Astrocyte (in vitro differentiated cells and primary cell): Measurements from ENCODE around the gene WDR27. TPM values are rescaled to one million over a fixed set of nuclear protein-coding genes. Genes with fewer than 3 reads are reported as not detected.
"Not testable (repeated sequence)": the region's sequence is repeated elsewhere in the genome, so short reads cannot be mapped to it uniquely, and the experiment has no call there.

Experiments
- DNase-seq: peaks from one replicate; pipeline ENCODE4 v3.0.0-alpha.2; 2010; ENCODE audit warnings: low read depth
- FAIRE-seq: peaks from 2 replicates; lab custom pipeline; 2011; peaks lifted over from hg19 to GRCh38; lab: Jason Lieb, UNC
- H2AFZ ChIP-seq: 2 replicates; pipeline ENCODE4 v1.6.0; 2012; ENCODE audit warnings: low read depth, low read length, inconsistent platforms
- H3K27ac ChIP-seq: 2 replicates; pipeline ENCODE4 v1.5.1; 2011; ENCODE audit warnings: low read depth, low read length, inconsistent platforms
- H3K27me3 ChIP-seq: 2 replicates; pipeline ENCODE4 v1.6.0; 2011; ENCODE audit warnings: low read length, inconsistent platforms; ENCODE audit not compliant: insufficient read depth
- H3K36me3 ChIP-seq: 2 replicates; pipeline ENCODE4 v1.5.1; 2011; ENCODE audit warnings: low read length, inconsistent platforms; ENCODE audit not compliant: insufficient read depth
- H3K4me1 ChIP-seq: 2 replicates; pipeline ENCODE4 v1.5.1; 2011; ENCODE audit warnings: low read length, inconsistent platforms; ENCODE audit not compliant: insufficient read depth
- H3K4me2 ChIP-seq: 2 replicates; pipeline ENCODE4 v1.6.0; 2012; ENCODE audit warnings: low read length, inconsistent platforms
- H3K4me3 ChIP-seq: 2 replicates; pipeline ENCODE4 v1.5.1; 2011; ENCODE audit warnings: low read depth, mild to moderate bottlenecking, low read length, inconsistent platforms; ENCODE audit not compliant: insufficient read depth
- H3K79me2 ChIP-seq: 2 replicates; pipeline ENCODE4 v1.6.0; 2012; ENCODE audit warnings: mild to moderate bottlenecking, low read length, inconsistent platforms; ENCODE audit not compliant: insufficient read depth
- H3K9ac ChIP-seq: 2 replicates; pipeline ENCODE4 v1.6.0; 2012; ENCODE audit warnings: mild to moderate bottlenecking, low read length, inconsistent platforms
- H3K9me3 ChIP-seq: 2 replicates; pipeline ENCODE4 v1.5.1; 2012; ENCODE audit warnings: low read depth, mild to moderate bottlenecking, low read length, inconsistent platforms; ENCODE audit not compliant: insufficient read depth
- H4K20me1 ChIP-seq: 2 replicates; pipeline ENCODE4 v1.6.0; 2012; ENCODE audit warnings: low read length, inconsistent platforms; ENCODE audit not compliant: insufficient read depth
- H3K27ac Mint-ChIP-seq: one replicate; pipeline ENCODE4 v1.8.0; 2021; ENCODE audit warnings: mild to moderate bottlenecking, mixed read lengths; ENCODE audit not compliant: unreplicated experiment
- H3K27me3 Mint-ChIP-seq: one replicate; pipeline ENCODE4 v1.8.0; 2021; ENCODE audit warnings: low read depth, mixed read lengths; ENCODE audit not compliant: unreplicated experiment
- H3K36me3 Mint-ChIP-seq: one replicate; pipeline ENCODE4 v1.8.0; 2021; ENCODE audit warnings: low read depth, mixed read lengths; ENCODE audit not compliant: unreplicated experiment
- H3K4me1 Mint-ChIP-seq: one replicate; pipeline ENCODE4 v1.8.0; 2021; ENCODE audit warnings: low read depth, mixed read lengths; ENCODE audit not compliant: unreplicated experiment
- H3K4me3 Mint-ChIP-seq: one replicate; pipeline ENCODE4 v1.8.0; 2021; ENCODE audit warnings: mild to moderate bottlenecking, moderate library complexity, mixed read lengths; ENCODE audit not compliant: unreplicated experiment
- H3K9me3 Mint-ChIP-seq: one replicate; pipeline ENCODE4 v1.8.0; 2021; ENCODE audit warnings: mild to moderate bottlenecking, mixed read lengths; ENCODE audit not compliant: unreplicated experiment
- EZH2 ChIP-seq: IDR thresholded peaks from 2 replicates; pipeline ENCODE4 v1.6.1; 2012; ENCODE audit warnings: mild to moderate bottlenecking, low read length, inconsistent platforms; ENCODE audit not compliant: insufficient read depth
- total RNA-seq: library from RNA; stranded (reverse); gene quantifications from 2 replicates; pipeline ENCODE4 v1.2.1, GENCODE V29; 2021
- TF ChIP-seq, protein P1 (sequence below): IDR thresholded peaks from 2 replicates; pipeline ENCODE4 v1.5.1; 2011; ENCODE audit warnings: low read depth, mild to moderate bottlenecking, inconsistent platforms, low read length, moderate library complexity; ENCODE audit not compliant: insufficient read depth

Gene WDR27
- total RNA-seq, 1 donor from 2014 or later = 31.2 TPM

DNA sequence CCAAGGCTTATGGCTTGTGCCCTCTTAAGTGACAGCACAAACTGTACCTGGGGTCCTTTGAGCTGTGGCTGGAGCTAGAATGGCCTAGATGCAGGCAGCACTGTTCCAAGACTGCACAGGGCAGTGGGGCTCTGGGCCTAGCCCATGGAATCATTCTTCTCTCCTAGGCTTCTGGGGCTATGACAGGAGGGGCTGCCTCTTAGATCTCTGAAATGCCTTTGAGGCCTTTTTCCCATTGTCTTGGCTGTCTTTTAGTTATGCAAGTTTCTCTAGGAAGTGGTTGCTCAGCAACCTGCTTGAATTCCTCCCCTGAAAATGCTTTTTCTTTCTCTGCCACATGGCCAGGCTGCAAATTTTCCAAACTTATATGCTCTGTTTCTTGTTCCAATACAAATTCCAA is 183.4 kb downstream of the WDR27 start:
- Histone ChIP-seq H3K27me3 (no peaks in the 10 kb centered on the region), H4K20me1 (no peaks in the 10 kb centered on the region), H3K9me3 (no peaks in the 10 kb centered on the region), H2AFZ (no peak overlapping the region), H3K27ac (no peak overlapping the region), H3K36me3 (no peaks in the 10 kb centered on the region), H3K79me2 (no peaks in the 10 kb centered on the region), H3K4me1 (no peaks in the 10 kb centered on the region), H3K4me2 (no peak overlapping the region), H3K4me3 (no peak overlapping the region), H3K9ac (no peak overlapping the region)
- no peak overlapping the region for H3K4me3 Mint-ChIP-seq
- peaks cover 10% of the 10 kb centered on the region for H3K9me3 Mint-ChIP-seq
- no peaks in the 10 kb centered on the region for H3K4me1 Mint-ChIP-seq
- peaks cover 10% of the 10 kb centered on the region for H3K36me3 Mint-ChIP-seq
- no peak for FAIRE-seq
- no peak overlapping the region for H3K27ac Mint-ChIP-seq
- DNase-seq = no peak
- TF ChIP-seq, protein P1, sequence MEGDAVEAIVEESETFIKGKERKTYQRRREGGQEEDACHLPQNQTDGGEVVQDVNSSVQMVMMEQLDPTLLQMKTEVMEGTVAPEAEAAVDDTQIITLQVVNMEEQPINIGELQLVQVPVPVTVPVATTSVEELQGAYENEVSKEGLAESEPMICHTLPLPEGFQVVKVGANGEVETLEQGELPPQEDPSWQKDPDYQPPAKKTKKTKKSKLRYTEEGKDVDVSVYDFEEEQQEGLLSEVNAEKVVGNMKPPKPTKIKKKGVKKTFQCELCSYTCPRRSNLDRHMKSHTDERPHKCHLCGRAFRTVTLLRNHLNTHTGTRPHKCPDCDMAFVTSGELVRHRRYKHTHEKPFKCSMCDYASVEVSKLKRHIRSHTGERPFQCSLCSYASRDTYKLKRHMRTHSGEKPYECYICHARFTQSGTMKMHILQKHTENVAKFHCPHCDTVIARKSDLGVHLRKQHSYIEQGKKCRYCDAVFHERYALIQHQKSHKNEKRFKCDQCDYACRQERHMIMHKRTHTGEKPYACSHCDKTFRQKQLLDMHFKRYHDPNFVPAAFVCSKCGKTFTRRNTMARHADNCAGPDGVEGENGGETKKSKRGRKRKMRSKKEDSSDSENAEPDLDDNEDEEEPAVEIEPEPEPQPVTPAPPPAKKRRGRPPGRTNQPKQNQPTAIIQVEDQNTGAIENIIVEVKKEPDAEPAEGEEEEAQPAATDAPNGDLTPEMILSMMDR = no peak
- TF ChIP-seq EZH2 = no peak
- H3K27me3 Mint-ChIP-seq = no peaks in the 10 kb centered on the region

DNA sequence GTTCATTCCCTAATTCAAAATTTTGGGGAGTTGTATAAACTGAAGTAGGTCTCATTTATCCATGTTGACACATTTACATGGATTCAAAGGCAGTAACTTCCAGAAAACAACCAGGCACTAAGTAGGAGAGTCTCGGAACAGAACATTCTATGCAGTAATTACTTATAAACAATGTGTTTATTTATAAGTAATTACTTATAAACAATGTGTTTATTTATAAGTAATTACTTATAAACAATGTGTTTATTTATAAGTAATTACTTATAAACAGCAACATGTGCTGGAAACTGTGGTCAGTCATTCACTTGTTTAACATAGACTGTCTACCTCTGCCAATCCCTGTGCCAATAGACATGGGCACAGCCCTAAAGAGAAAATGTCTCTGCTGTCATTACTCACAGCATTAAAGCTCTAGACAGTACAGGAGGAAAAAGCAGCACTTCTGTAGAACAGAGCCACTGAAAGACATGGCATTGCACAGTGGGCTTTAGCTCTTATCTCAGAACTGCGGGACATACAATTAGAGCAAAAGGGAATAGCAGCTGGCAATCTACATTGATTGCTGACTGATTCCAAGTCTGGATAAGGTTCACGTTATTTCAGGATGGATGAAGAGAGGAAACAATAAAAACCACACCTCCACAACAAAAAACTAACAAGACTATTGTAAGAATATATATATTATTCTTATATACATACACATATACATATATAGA is 188.2 kb downstream of the WDR27 start:
- no peak for FAIRE-seq

DNA sequence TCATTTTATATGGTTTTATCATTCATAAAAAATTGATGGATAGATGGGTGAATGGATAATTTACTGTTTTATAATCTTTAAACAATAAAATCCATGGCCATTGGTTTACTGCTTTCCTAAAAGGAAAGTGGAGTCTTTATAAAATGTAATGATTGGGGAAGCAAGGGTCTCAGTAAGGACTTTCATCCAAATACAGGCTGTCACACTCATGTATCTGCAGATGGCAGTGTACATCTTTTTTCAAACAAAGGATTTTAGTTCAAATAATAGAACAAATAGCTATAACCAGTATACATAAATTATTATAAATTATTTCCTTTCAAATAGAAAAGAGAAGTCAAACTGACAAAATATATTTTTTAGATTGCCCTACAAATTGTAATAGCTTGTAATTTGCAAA is 190.0 kb downstream of the WDR27 start:
- not testable (repeated sequence) for H3K27me3 ChIP-seq, H3K27me3 Mint-ChIP-seq, DNase-seq, H3K4me3 ChIP-seq, H3K79me2 ChIP-seq, H3K9me3 Mint-ChIP-seq, H3K4me1 ChIP-seq, H3K4me3 Mint-ChIP-seq, H3K4me2 ChIP-seq, H3K9me3 ChIP-seq, FAIRE-seq, H3K27ac Mint-ChIP-seq, H3K36me3 ChIP-seq, H3K27ac ChIP-seq, H3K36me3 Mint-ChIP-seq, H3K9ac ChIP-seq, H4K20me1 ChIP-seq, H3K4me1 Mint-ChIP-seq, H2AFZ ChIP-seq

More for the DNA sequence above, 188.2 kb downstream of the WDR27 start:
- Histone ChIP-seq H3K79me2 (no peaks in the 10 kb centered on the region), H2AFZ (no peak overlapping the region), H3K9me3 (no peaks in the 10 kb centered on the region), H3K4me2 (no peak overlapping the region), H3K4me3 (no peak overlapping the region), H3K4me1 (no peaks in the 10 kb centered on the region), H3K27me3 (no peaks in the 10 kb centered on the region), H3K9ac (no peak overlapping the region), H3K27ac (no peak overlapping the region), H4K20me1 (no peaks in the 10 kb centered on the region), H3K36me3 (no peaks in the 10 kb centered on the region)
- H3K4me3 Mint-ChIP-seq = no peak overlapping the region
- no peak overlapping the region for H3K27ac Mint-ChIP-seq
- H3K27me3 Mint-ChIP-seq = no peaks in the 10 kb centered on the region
- no peak for DNase-seq
- H3K36me3 Mint-ChIP-seq = peaks cover 4% of the 10 kb centered on the region
- peaks cover 10% of the 10 kb centered on the region for H3K9me3 Mint-ChIP-seq
- H3K4me1 Mint-ChIP-seq = no peaks in the 10 kb centered on the region
- no peak for TF ChIP-seq EZH2
- TF ChIP-seq, protein P1 = no peak
